PC-9 (cell line): ENCODE data around the gene USH2A. TPM values are rescaled to one million over a fixed set of nuclear protein-coding genes. Genes with fewer than 3 reads are reported as not detected.

Experiments
- BruUV-seq: library from RNA; stranded (reverse); fragments of 400-500 nt; replicated peaks from 2 replicates; lab custom pipeline; 2021; lab: Mats Ljungman, UMichigan
- CTCF ChIA-PET: fragments of 300-600 bp; sonication (Branson Sonifier 250); formaldehyde crosslinking; loops from one replicate; lab custom pipeline; 2022; ENCODE audit warnings: antibody characterized with exemption; lab: Charles Lee
- POLR2A ChIA-PET: fragments of 300-600 bp; sonication (Branson Sonifier 250); formaldehyde crosslinking; loops from one replicate; lab custom pipeline; 2022; ENCODE audit warnings: antibody characterized with exemption; ENCODE audit not compliant: unreplicated experiment; lab: Charles Lee
- DNase-seq, 2 experiments: peaks; one replicate each; pipeline versions ENCODE4 v3.0.0 to v3.0.0-alpha.2; 2015 to 2022; ENCODE audit warnings: mixed read lengths in 1 of 2
- H2AFZ ChIP-seq: fragments of 200-600 bp; sonication (generic); 2 replicates; pipeline ENCODE4 v1.8.1; 2017; ENCODE audit warnings: antibody characterized with exemption
- H3F3A ChIP-seq: fragments of 200-600 bp; sonication (generic); 2 replicates; pipeline ENCODE4 v1.8.1; 2017; ENCODE audit warnings: antibody characterized with exemption, mild to moderate bottlenecking, low read depth; ENCODE audit not compliant: insufficient read depth
- H3K27ac ChIP-seq: fragments of 200-600 bp; sonication (generic); 2 replicates; pipeline ENCODE4 v1.6.1; 2016; ENCODE audit warnings: mixed run types
- H3K27me3 ChIP-seq: fragments of 200-600 bp; sonication (generic); 2 replicates; pipeline ENCODE4 v1.6.1; 2016; ENCODE audit warnings: low read depth, mixed run types; ENCODE audit not compliant: insufficient read depth
- H3K36me3 ChIP-seq: fragments of 200-600 bp; sonication (generic); 2 replicates; pipeline ENCODE4 v1.6.1; 2016; ENCODE audit warnings: low read depth, mixed run types
- H3K4me1 ChIP-seq: fragments of 200-600 bp; sonication (generic); replicated peaks from 2 replicates; pipeline ENCODE4 v1.6.1; 2016; ENCODE audit warnings: mixed run types; ENCODE audit not compliant: insufficient read depth
- H3K4me2 ChIP-seq: fragments of 200-600 bp; sonication (generic); 2 replicates; pipeline ENCODE4 v1.6.1; 2017; ENCODE audit warnings: mixed run types
- H3K4me3 ChIP-seq: fragments of 200-600 bp; sonication (generic); 2 replicates; pipeline ENCODE4 v1.6.1; 2016; ENCODE audit warnings: mixed run types
- H3K79me2 ChIP-seq: fragments of 200-600 bp; sonication (generic); 2 replicates; pipeline ENCODE4 v1.6.1; 2017; ENCODE audit warnings: low read depth, mixed run types
- H3K9me2 ChIP-seq: fragments of 200-600 bp; sonication (generic); 2 replicates; pipeline ENCODE4 v1.8.1; 2017; ENCODE audit warnings: mild to moderate bottlenecking; ENCODE audit not compliant: insufficient read depth
- H3K9me3 ChIP-seq: fragments of 200-600 bp; sonication (generic); 2 replicates; pipeline ENCODE4 v1.8.1; 2016; ENCODE audit warnings: low read depth; ENCODE audit not compliant: insufficient read depth
- H4K20me1 ChIP-seq: fragments of 200-600 bp; sonication (generic); 2 replicates; pipeline ENCODE4 v1.8.1; 2017; ENCODE audit not compliant: insufficient read depth
- CTCF ChIP-seq: fragments of 200-600 bp; sonication (generic); conservative IDR thresholded peaks from 2 replicates; pipeline ENCODE4 v1.6.1; 2017; ENCODE audit warnings: mixed run types, antibody characterized with exemption, mild to moderate bottlenecking, moderate library complexity
- EZH2 ChIP-seq: fragments of 200-600 bp; sonication (generic); IDR thresholded peaks from 2 replicates; pipeline ENCODE4 v1.8.0; 2017; ENCODE audit warnings: antibody characterized with exemption, low read depth
- intact Hi-C: fragments of 100-400 bp; cut with micrococcal nuclease; formaldehyde crosslinking; loops from one replicate; pipeline ENCODE4 v1.10.0; 2022; ENCODE audit not compliant: unreplicated experiment
- total RNA-seq: library from RNA; stranded (reverse); gene quantifications from 2 replicates; pipeline ENCODE4 v1.2.3, GENCODE V29; 2021

USH2A gene
- total RNA-seq, 1 experiment from 2014 or later, result not detected

DNA sequence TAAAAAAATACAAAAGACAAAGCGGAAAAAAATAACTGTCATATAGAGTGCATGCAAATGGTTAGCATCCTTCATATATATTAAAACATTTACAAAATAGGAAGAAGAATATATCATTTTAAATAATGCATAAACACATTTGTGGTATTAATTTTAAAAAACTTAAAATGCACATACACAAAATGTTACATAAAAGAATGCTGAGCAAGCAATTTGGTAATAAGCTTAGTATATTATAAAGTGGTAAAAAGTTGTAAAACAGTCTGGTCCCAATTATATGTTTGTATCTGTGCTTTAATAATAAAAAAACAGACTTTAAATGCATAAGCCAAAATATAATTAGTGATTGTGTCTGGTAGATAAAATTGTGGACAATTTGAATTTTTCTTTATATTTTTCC, 394.6 kb downstream of the USH2A start:
- TF ChIP-seq EZH2 (no peak), CTCF (no peak)
- H3K9me2 ChIP-seq, result no peaks in the 10 kb centered on the region

GRCh38 chr1:216024546-216024945, 398.7 kb downstream of the USH2A start:
- no peaks in the 10 kb centered on the region for H3K27me3 ChIP-seq
- ChIA-PET CTCF (no interaction called here), POLR2A (no interaction called here)
- no peaks in the 10 kb centered on the region for H3K79me2 ChIP-seq
- H3K27ac ChIP-seq, result no peak overlapping the region
- no peaks in the 10 kb centered on the region for H3K4me1 ChIP-seq
- H3K36me3 ChIP-seq, result no peaks in the 10 kb centered on the region
- no peaks in the 10 kb centered on the region for H3K9me2 ChIP-seq
- BruUV-seq, result no TSS peak
- no peak for TF ChIP-seq CTCF
- TF ChIP-seq EZH2, result no peak
- no peaks in the 10 kb centered on the region for H4K20me1 ChIP-seq
- no peaks in the 10 kb centered on the region for H3K9me3 ChIP-seq
- no peak overlapping the region for H3K4me2 ChIP-seq
- intact Hi-C loops, result no loop called here
- H3K4me3 ChIP-seq, result no peak overlapping the region
- no peak for DNase-seq
- no peak overlapping the region for H2AFZ ChIP-seq
- H3F3A ChIP-seq, result no peaks in the 10 kb centered on the region

More for the DNA sequence above, 394.6 kb downstream of the USH2A start:
- H3K4me2 ChIP-seq, result no peak overlapping the region
- POLR2A ChIA-PET, result no interaction called here
- no peaks in the 10 kb centered on the region for H3K36me3 ChIP-seq
- H4K20me1 ChIP-seq, result no peaks in the 10 kb centered on the region
- CTCF ChIA-PET, result no interaction called here
- intact Hi-C loops, result no loop called here
- no peak overlapping the region for H2AFZ ChIP-seq
- H3K27me3 ChIP-seq, result no peaks in the 10 kb centered on the region
- no peak overlapping the region for H3K4me3 ChIP-seq
- no peaks in the 10 kb centered on the region for H3K9me3 ChIP-seq
- H3K79me2 ChIP-seq, result no peaks in the 10 kb centered on the region
- H3F3A ChIP-seq, result no peaks in the 10 kb centered on the region
- no peak overlapping the region for H3K27ac ChIP-seq
- no TSS peak for BruUV-seq
- DNase-seq, result no peak
- H3K4me1 ChIP-seq, result no peaks in the 10 kb centered on the region

GRCh38 chr1:216020743-216021345, 402.4 kb downstream of the USH2A start:
- Histone ChIP-seq H3K9me2 (no peaks in the 10 kb centered on the region), H3K79me2 (no peaks in the 10 kb centered on the region), H3K4me3 (no peak overlapping the region), H3K27me3 (no peaks in the 10 kb centered on the region), H3K27ac (no peak overlapping the region), H3K4me2 (no peak overlapping the region), H3F3A (no peaks in the 10 kb centered on the region), H3K4me1 (no peaks in the 10 kb centered on the region), H2AFZ (no peak overlapping the region), H4K20me1 (no peaks in the 10 kb centered on the region), H3K9me3 (no peaks in the 10 kb centered on the region), H3K36me3 (no peaks in the 10 kb centered on the region)
- intact Hi-C loops, result no loop called here
- DNase-seq, result no peak
- TF ChIP-seq CTCF, result no peak
- no peak for TF ChIP-seq EZH2
- no TSS peak for BruUV-seq
- ChIA-PET POLR2A (no interaction called here), CTCF (no interaction called here)
